ENCODE results near the gene TCL1B. TPM values are rescaled to one million over a fixed set of nuclear protein-coding genes. Genes with fewer than 3 reads are reported as not detected.

The TCL1B gene
- total and polyA plus RNA-seq, 2 donors (not counting 3 experiments of a cell fraction or from before 2014, with no cell fraction given) = not detected

DNA sequence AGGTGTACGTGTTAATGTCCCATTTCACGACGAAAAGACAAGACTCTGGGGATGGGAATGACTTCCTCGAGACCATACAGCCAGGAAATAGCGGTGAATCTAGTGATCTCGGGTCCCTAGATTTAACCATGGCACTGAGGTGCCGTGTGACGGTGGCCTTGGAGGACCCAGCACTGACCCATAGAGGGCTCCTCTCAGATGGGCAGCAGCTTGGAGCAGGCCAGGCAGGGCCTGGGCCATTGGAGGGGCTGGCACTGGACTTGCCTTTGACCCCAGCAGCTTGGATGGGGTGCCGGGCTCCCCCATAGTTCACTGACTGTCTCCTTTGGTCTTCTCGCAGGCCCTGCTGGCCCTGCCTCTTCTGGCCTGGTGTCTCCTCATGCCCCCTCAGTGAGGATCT is 5.4 kb downstream of the TCL1B start:
- no TSS peak for BruUV-seq (replicated peaks)
- no peak overlapping the region for H2AFZ ChIP-seq (ENCODE audit: low read depth, low read length)
- no peak for DNase-seq (ENCODE audit: low read depth, low spot score)
- H3K79me2 ChIP-seq (ENCODE audit: control insufficient read depth, insufficient read depth, low read length) = no peaks in the 10 kb centered on the region
- H3K9me3 ChIP-seq (replicated peaks; ENCODE audit: control insufficient read depth, insufficient read depth, low read length) = no peaks in the 10 kb centered on the region
- intact Hi-C loops (cut with micrococcal nuclease) = no loop called here
- H3K27me3 ChIP-seq (ENCODE audit: control insufficient read depth in 2 of 2, insufficient read depth in 2 of 2, low read length in 2 of 2) = no peaks in the 10 kb centered on the region
- H3K27ac ChIP-seq (ENCODE audit: insufficient read depth, low read depth, low read length) = no peak overlapping the region
- H3K4me3 ChIP-seq (replicated peaks in 1 of 3; ENCODE audit: insufficient read depth in 1 of 3, low read depth in 1 of 3, low read length in 3 of 3) = no peak overlapping the region
- TF ChIP-seq MYC (IDR thresholded peaks at IDR 0.05; ENCODE audit: low read depth, low read length) (no peak), POLR2AphosphoS5 (IDR thresholded peaks at IDR 0.05; ENCODE audit: insufficient read depth, low read depth, low read length) (no peak), FOS (IDR thresholded peaks at IDR 0.05; ENCODE audit: borderline replicate concordance, insufficient read depth, low read length) (no peak), POLR2A (IDR thresholded peaks at IDR 0.05; ENCODE audit: low read depth, low read length) (no peak), JUN (IDR thresholded peaks at IDR 0.05; ENCODE audit: borderline replicate concordance, insufficient read depth, insufficient read length, low read depth) (no peak), EZH2 (IDR thresholded peaks at IDR 0.05; ENCODE audit: borderline replicate concordance, low read depth, low read length, severe bottlenecking) (no peak), GATA2 (IDR thresholded peaks at IDR 0.05; ENCODE audit: insufficient read depth, insufficient read length, low read depth, low read length) (no peak)
- TF ChIP-seq, protein P1, sequence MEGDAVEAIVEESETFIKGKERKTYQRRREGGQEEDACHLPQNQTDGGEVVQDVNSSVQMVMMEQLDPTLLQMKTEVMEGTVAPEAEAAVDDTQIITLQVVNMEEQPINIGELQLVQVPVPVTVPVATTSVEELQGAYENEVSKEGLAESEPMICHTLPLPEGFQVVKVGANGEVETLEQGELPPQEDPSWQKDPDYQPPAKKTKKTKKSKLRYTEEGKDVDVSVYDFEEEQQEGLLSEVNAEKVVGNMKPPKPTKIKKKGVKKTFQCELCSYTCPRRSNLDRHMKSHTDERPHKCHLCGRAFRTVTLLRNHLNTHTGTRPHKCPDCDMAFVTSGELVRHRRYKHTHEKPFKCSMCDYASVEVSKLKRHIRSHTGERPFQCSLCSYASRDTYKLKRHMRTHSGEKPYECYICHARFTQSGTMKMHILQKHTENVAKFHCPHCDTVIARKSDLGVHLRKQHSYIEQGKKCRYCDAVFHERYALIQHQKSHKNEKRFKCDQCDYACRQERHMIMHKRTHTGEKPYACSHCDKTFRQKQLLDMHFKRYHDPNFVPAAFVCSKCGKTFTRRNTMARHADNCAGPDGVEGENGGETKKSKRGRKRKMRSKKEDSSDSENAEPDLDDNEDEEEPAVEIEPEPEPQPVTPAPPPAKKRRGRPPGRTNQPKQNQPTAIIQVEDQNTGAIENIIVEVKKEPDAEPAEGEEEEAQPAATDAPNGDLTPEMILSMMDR (IDR thresholded peaks at IDR 0.05; ENCODE audit: extremely low read depth in 1 of 2, insufficient read depth in 1 of 2, low read depth in 1 of 2, low read length in 2 of 2) = no peak
- TF ChIP-seq, protein P2, sequence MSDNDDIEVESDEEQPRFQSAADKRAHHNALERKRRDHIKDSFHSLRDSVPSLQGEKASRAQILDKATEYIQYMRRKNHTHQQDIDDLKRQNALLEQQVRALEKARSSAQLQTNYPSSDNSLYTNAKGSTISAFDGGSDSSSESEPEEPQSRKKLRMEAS (IDR thresholded peaks at IDR 0.05; ENCODE audit: insufficient read depth, insufficient read length) = no peak
- no peaks in the 10 kb centered on the region for H3K36me3 ChIP-seq (ENCODE audit: control insufficient read depth in 2 of 2, extremely low read depth in 1 of 2, insufficient read depth in 2 of 2, low read length in 2 of 2)
- CTCF ChIA-PET = no interaction called here
- FAIRE-seq = no peak
- no peak overlapping the region for H3K4me2 ChIP-seq (ENCODE audit: insufficient read depth, low read length)
- H3K4me1 ChIP-seq (ENCODE audit: control insufficient read depth, extremely low read depth, insufficient read depth, low read length) = no peaks in the 10 kb centered on the region
- POLR2A ChIA-PET = no interaction called here
- no peaks in the 10 kb centered on the region for H4K20me1 ChIP-seq (replicated peaks; ENCODE audit: control insufficient read depth, extremely low read depth, insufficient read depth, low read length)
- H3K9ac ChIP-seq (replicated peaks; ENCODE audit: extremely low read depth, insufficient read depth, low read length) = no peak overlapping the region
- H3K9me1 ChIP-seq (replicated peaks; ENCODE audit: control insufficient read depth, extremely low read depth, insufficient read depth, low read length) = no peaks in the 10 kb centered on the region
- dilution Hi-C loops (cut with MboI; ENCODE audit: extremely low pct_ligation_motif_present, low sequenced_read_pairs) = no loop called here

All from endothelial cell of umbilical vein (primary cell).